Activated naive CD4-positive, alpha-beta T cell treated with anti-CD3 and anti-CD28 coated beads, Interleukin-2, amount 10 ng/mL, durations not matched to agents 7 days and 5 days (primary cell): ENCODE measurements around the gene NECTIN1.

Experiments used
- CTCF ChIA-PET: fragments of 350-600 bp; sonication (Branson Sonifier 250); formaldehyde crosslinking; loops from one replicate; lab custom pipeline; 2021; ENCODE audit warnings: antibody characterized with exemption; lab: Charles Lee
- DNase-seq: peaks from one replicate; pipeline ENCODE4 v3.0.0-alpha.2; 2020
- H3K27ac Mint-ChIP-seq: one replicate; pipeline ENCODE4 v1.8.0; 2021; ENCODE audit warnings: mild to moderate bottlenecking, moderate library complexity, mixed read lengths
- H3K27me3 Mint-ChIP-seq: one replicate; pipeline ENCODE4 v1.8.0; 2021; ENCODE audit warnings: mild to moderate bottlenecking, mixed read lengths
- H3K36me3 Mint-ChIP-seq: one replicate; pipeline ENCODE4 v1.8.0; 2021; ENCODE audit warnings: mixed read lengths
- H3K4me1 Mint-ChIP-seq: one replicate; pipeline ENCODE4 v1.8.0; 2021; ENCODE audit warnings: mixed read lengths
- H3K4me3 Mint-ChIP-seq: one replicate; pipeline ENCODE4 v1.8.0; 2021; ENCODE audit warnings: mild to moderate bottlenecking, moderate library complexity, mixed read lengths
- H3K9me3 Mint-ChIP-seq: one replicate; pipeline ENCODE4 v1.8.0; 2021; ENCODE audit warnings: mixed read lengths

NECTIN1 gene

GRCh38 chr11:119721129-119722120 lies 7.6 kb downstream of the NECTIN1 start:
- H3K9me3 Mint-ChIP-seq, result no peaks in the 10 kb centered on the region
- H3K4me3 Mint-ChIP-seq, result no peak overlapping the region
- no peaks in the 10 kb centered on the region for H3K4me1 Mint-ChIP-seq
- DNase-seq, result no peak
- H3K36me3 Mint-ChIP-seq, result no peaks in the 10 kb centered on the region
- CTCF ChIA-PET, result interaction anchor here (0.6 to 2.3 kb wide), 4 partner anchors 8 to 1940 kb away, joined by 3 to 11 read pairs (median 5); partner anchors contain the start of gene NECTIN1
- peaks cover 27% of the 10 kb centered on the region for H3K27me3 Mint-ChIP-seq
- H3K27ac Mint-ChIP-seq, result no peak overlapping the region

- Mint-ChIP-seq H3K27me3 (peaks cover 20% of the 10 kb centered on the region), H3K9me3 (no peaks in the 10 kb centered on the region), H3K4me1 (no peaks in the 10 kb centered on the region), H3K36me3 (no peaks in the 10 kb centered on the region), H3K27ac (no peak overlapping the region), H3K4me3 (no peak overlapping the region)
- CTCF ChIA-PET, result interaction anchor here (1.9 to 2.3 kb wide), 2 partner anchors 9 to 22 kb away, joined by 7 to 11 read pairs; partner anchors contain the start of gene NECTIN1
- DNase-seq, result no peak
Observed at GRCh38 chr11:119720311-119720913, 8.6 kb downstream of the NECTIN1 start.

- Mint-ChIP-seq H3K4me1 (no peaks in the 10 kb centered on the region), H3K27ac (no peak overlapping the region), H3K36me3 (no peaks in the 10 kb centered on the region), H3K9me3 (no peaks in the 10 kb centered on the region), H3K4me3 (no peak overlapping the region), H3K27me3 (peaks cover 21% of the 10 kb centered on the region)
- no peak for DNase-seq
- CTCF ChIA-PET, result interaction anchor here (1.0 kb wide), 1 partner anchor 11 kb away, joined by 3 read pairs; the partner anchor contains the start of gene NECTIN1
Observed at GRCh38 chr11:119717839-119718534, 11.0 kb downstream of the NECTIN1 start.

GRCh38 chr11:119716582-119717498 lies 12.2 kb downstream of the NECTIN1 start:
- H3K4me3 Mint-ChIP-seq, result no peak overlapping the region
- no peaks in the 10 kb centered on the region for H3K36me3 Mint-ChIP-seq
- DNase-seq, result no peak
- H3K9me3 Mint-ChIP-seq, result no peaks in the 10 kb centered on the region
- H3K4me1 Mint-ChIP-seq, result no peaks in the 10 kb centered on the region
- H3K27me3 Mint-ChIP-seq, result peaks cover 26% of the 10 kb centered on the region
- CTCF ChIA-PET, result no interaction called here
- H3K27ac Mint-ChIP-seq, result no peak overlapping the region

- no peaks in the 10 kb centered on the region for H3K9me3 Mint-ChIP-seq
- no peak for DNase-seq
- H3K4me1 Mint-ChIP-seq, result no peaks in the 10 kb centered on the region
- H3K27me3 Mint-ChIP-seq, result peaks cover 48% of the 10 kb centered on the region
- no peak overlapping the region for H3K4me3 Mint-ChIP-seq
- CTCF ChIA-PET, result no interaction called here
- no peak overlapping the region for H3K27ac Mint-ChIP-seq
- H3K36me3 Mint-ChIP-seq, result no peaks in the 10 kb centered on the region
Observed at GRCh38 chr11:119714590-119714989, 14.4 kb downstream of the NECTIN1 start.

- H3K4me1 Mint-ChIP-seq, result no peaks in the 10 kb centered on the region
- CTCF ChIA-PET, result no interaction called here
Observed at GRCh38 chr11:119714189-119714588, 14.8 kb downstream of the NECTIN1 start.

GRCh38 chr11:119713359-119714040 lies 15.5 kb downstream of the NECTIN1 start:
- H3K9me3 Mint-ChIP-seq, result no peaks in the 10 kb centered on the region
- H3K4me1 Mint-ChIP-seq, result no peaks in the 10 kb centered on the region
- H3K36me3 Mint-ChIP-seq, result no peaks in the 10 kb centered on the region
- no peak for DNase-seq
- CTCF ChIA-PET, result no interaction called here
- peaks cover 59% of the 10 kb centered on the region for H3K27me3 Mint-ChIP-seq
- no peak overlapping the region for H3K4me3 Mint-ChIP-seq
- H3K27ac Mint-ChIP-seq, result no peak overlapping the region

More at GRCh38 chr11:119714189-119714588, 14.8 kb downstream of the NECTIN1 start:
- DNase-seq, result no peak
- Mint-ChIP-seq H3K9me3 (no peaks in the 10 kb centered on the region), H3K4me3 (no peak overlapping the region), H3K27me3 (peaks cover 52% of the 10 kb centered on the region), H3K36me3 (no peaks in the 10 kb centered on the region), H3K27ac (no peak overlapping the region)

- no peak for DNase-seq
- no peak overlapping the region for H3K27ac Mint-ChIP-seq
- H3K4me1 Mint-ChIP-seq, result no peaks in the 10 kb centered on the region
- H3K36me3 Mint-ChIP-seq, result no peaks in the 10 kb centered on the region
- peaks cover 66% of the 10 kb centered on the region for H3K27me3 Mint-ChIP-seq
- H3K9me3 Mint-ChIP-seq, result no peaks in the 10 kb centered on the region
- CTCF ChIA-PET, result no interaction called here
- H3K4me3 Mint-ChIP-seq, result no peak overlapping the region
Observed at GRCh38 chr11:119712459-119713358, 16.3 kb downstream of the NECTIN1 start.

GRCh38 chr11:119712006-119712405 lies 17.0 kb downstream of the NECTIN1 start:
- H3K4me3 Mint-ChIP-seq, result no peak overlapping the region

GRCh38 chr11:119711476-119711875 lies 17.5 kb downstream of the NECTIN1 start:
- CTCF ChIA-PET, result interaction anchor here (3.3 kb wide), 1 partner anchor 18 kb away, joined by 10 read pairs; the partner anchor contains the start of gene NECTIN1
- Mint-ChIP-seq H3K36me3 (no peaks in the 10 kb centered on the region), H3K4me3 (no peak overlapping the region), H3K4me1 (no peaks in the 10 kb centered on the region), H3K27ac (no peak overlapping the region), H3K9me3 (no peaks in the 10 kb centered on the region), H3K27me3 (peaks cover 72% of the 10 kb centered on the region)
- no peak for DNase-seq

More at GRCh38 chr11:119712006-119712405, 17.0 kb downstream of the NECTIN1 start:
- CTCF ChIA-PET, result interaction anchor here (3.3 kb wide), 1 partner anchor 17 kb away, joined by 10 read pairs; the partner anchor contains the start of gene NECTIN1
- no peak for DNase-seq
- no peaks in the 10 kb centered on the region for H3K9me3 Mint-ChIP-seq
- no peak overlapping the region for H3K27ac Mint-ChIP-seq
- peaks cover 70% of the 10 kb centered on the region for H3K27me3 Mint-ChIP-seq
- no peaks in the 10 kb centered on the region for H3K36me3 Mint-ChIP-seq
- H3K4me1 Mint-ChIP-seq, result no peaks in the 10 kb centered on the region

GRCh38 chr11:119710417-119710816 lies 18.6 kb downstream of the NECTIN1 start:
- no peak overlapping the region for H3K27ac Mint-ChIP-seq
- DNase-seq, result no peak
- no peaks in the 10 kb centered on the region for H3K4me1 Mint-ChIP-seq
- no peaks in the 10 kb centered on the region for H3K36me3 Mint-ChIP-seq
- H3K4me3 Mint-ChIP-seq, result no peak overlapping the region
- CTCF ChIA-PET, result interaction anchor here (3.3 kb wide), 1 partner anchor 19 kb away, joined by 10 read pairs; the partner anchor contains the start of gene NECTIN1
- peaks cover 75% of the 10 kb centered on the region for H3K27me3 Mint-ChIP-seq
- H3K9me3 Mint-ChIP-seq, result no peaks in the 10 kb centered on the region
